ENCODE results near the gene ZNF30. TPM values are rescaled to one million over a fixed set of nuclear protein-coding genes. Genes with fewer than 3 reads are reported as not detected.

The ZNF30 gene
- total and polyA plus RNA-seq, 2 donors (not counting 1 experiment from before 2014, with no cell fraction given), result 2.7 to 4.3 TPM

- H3K27ac ChIP-seq (ENCODE audit: insufficient read depth, low read length), result no peak overlapping the region
- H4K20me1 ChIP-seq (ENCODE audit: control insufficient read depth, extremely low read depth, insufficient read depth, low read length), result no peaks in the 10 kb centered on the region
- H3K4me1 ChIP-seq (ENCODE audit: control insufficient read depth, extremely low read depth, insufficient read depth, low read length), result peaks cover 9% of the 10 kb centered on the region
- no peak overlapping the region for H2AFZ ChIP-seq (ENCODE audit: low read length)
- H3K9ac ChIP-seq (ENCODE audit: insufficient read depth, low read length), result no peak overlapping the region
- no peak for DNase-seq (ENCODE audit: low read depth in 2 of 2)
- H3K4me3 ChIP-seq (replicated peaks in 1 of 4; ENCODE audit: control extremely low read depth in 1 of 4, insufficient read depth in 1 of 4, low read depth in 3 of 4, low read length in 4 of 4), result no peak overlapping the region
- no peak overlapping the region for H3K4me2 ChIP-seq (ENCODE audit: extremely low read depth, insufficient read depth, low read length)
- H3K36me3 ChIP-seq (ENCODE audit: control insufficient read depth, insufficient read depth, low read length), result peaks cover 14% of the 10 kb centered on the region
- peaks cover 2% of the 10 kb centered on the region for H3K79me2 ChIP-seq (ENCODE audit: control insufficient read depth, insufficient read depth, low read length)
- peaks cover 14% of the 10 kb centered on the region for H3K9me3 ChIP-seq (ENCODE audit: control insufficient read depth, insufficient read depth, low read depth, low read length)
- TF ChIP-seq EZH2 (IDR thresholded peaks at IDR 0.05; ENCODE audit: low read length, missing control alignments) (no peak), CTCF (conservative IDR thresholded peaks at IDR 0.05 in 1 of 2, IDR thresholded peaks at IDR 0.05 in 1 of 2; ENCODE audit: low read depth in 1 of 2, low read length in 2 of 2) (no peak)
- no peaks in the 10 kb centered on the region for H3K27me3 ChIP-seq (ENCODE audit: control insufficient read depth, insufficient read depth, low read length)
Observed at GRCh38 chr19:34959021-34959420, 32.3 kb downstream of the ZNF30 start.

DNA sequence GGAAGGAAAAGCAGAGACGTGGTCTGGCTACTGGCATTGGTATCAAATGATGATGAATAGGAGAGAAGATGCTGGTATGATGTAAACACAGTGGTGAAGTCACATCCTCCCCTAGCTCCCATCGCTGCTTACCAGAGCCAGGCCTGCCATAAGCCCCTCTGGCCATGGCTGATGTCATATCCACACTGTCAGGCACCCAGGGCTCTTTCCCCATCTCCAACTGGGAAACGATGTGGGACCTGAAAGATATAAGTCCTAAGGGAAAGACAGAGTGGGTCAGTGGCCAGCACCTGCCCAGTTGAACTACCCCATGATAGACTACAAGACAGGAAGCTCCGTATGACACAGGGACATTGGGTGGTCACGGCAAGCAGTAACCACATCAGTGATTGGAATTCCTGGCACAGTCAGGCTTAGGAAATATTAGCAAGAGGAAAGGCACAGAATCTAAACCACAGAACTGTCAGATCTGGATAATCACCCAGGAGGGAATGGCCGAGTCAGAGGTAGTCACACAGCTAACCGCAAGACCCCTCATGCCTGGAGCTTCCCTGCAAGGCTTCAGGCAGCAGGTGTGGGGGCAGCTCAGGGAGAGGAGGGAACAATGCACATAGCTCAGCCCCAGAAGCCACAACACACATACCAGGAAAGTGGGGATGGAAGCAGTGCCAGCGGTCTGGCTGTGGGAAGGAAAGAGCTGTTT lies 33.6 kb downstream of the ZNF30 start:
- no peaks in the 10 kb centered on the region for H4K20me1 ChIP-seq (ENCODE audit: control insufficient read depth, extremely low read depth, insufficient read depth, low read length)
- DNase-seq (ENCODE audit: low read depth in 2 of 2), result peak in 1 of 2 donors; percentile 94
- H3K36me3 ChIP-seq (ENCODE audit: control insufficient read depth, insufficient read depth, low read length), result peaks cover 14% of the 10 kb centered on the region
- TF ChIP-seq CTCF (conservative IDR thresholded peaks at IDR 0.05 in 1 of 2, IDR thresholded peaks at IDR 0.05 in 1 of 2; ENCODE audit: low read depth in 1 of 2, low read length in 2 of 2) (no peak), EZH2 (IDR thresholded peaks at IDR 0.05; ENCODE audit: low read length, missing control alignments) (no peak)
- H2AFZ ChIP-seq (ENCODE audit: low read length), result no peak overlapping the region
- no peak overlapping the region for H3K27ac ChIP-seq (ENCODE audit: insufficient read depth, low read length)
- H3K27me3 ChIP-seq (ENCODE audit: control insufficient read depth, insufficient read depth, low read length), result no peaks in the 10 kb centered on the region
- no peak overlapping the region for H3K4me2 ChIP-seq (ENCODE audit: extremely low read depth, insufficient read depth, low read length)
- H3K79me2 ChIP-seq (ENCODE audit: control insufficient read depth, insufficient read depth, low read length), result peaks cover 2% of the 10 kb centered on the region
- H3K9ac ChIP-seq (ENCODE audit: insufficient read depth, low read length), result no peak overlapping the region
- no peak overlapping the region for H3K4me3 ChIP-seq (replicated peaks in 1 of 4; ENCODE audit: control extremely low read depth in 1 of 4, insufficient read depth in 1 of 4, low read depth in 3 of 4, low read length in 4 of 4)
- H3K9me3 ChIP-seq (ENCODE audit: control insufficient read depth, insufficient read depth, low read depth, low read length), result peaks cover 14% of the 10 kb centered on the region
- peaks cover 9% of the 10 kb centered on the region for H3K4me1 ChIP-seq (ENCODE audit: control insufficient read depth, extremely low read depth, insufficient read depth, low read length)

DNA sequence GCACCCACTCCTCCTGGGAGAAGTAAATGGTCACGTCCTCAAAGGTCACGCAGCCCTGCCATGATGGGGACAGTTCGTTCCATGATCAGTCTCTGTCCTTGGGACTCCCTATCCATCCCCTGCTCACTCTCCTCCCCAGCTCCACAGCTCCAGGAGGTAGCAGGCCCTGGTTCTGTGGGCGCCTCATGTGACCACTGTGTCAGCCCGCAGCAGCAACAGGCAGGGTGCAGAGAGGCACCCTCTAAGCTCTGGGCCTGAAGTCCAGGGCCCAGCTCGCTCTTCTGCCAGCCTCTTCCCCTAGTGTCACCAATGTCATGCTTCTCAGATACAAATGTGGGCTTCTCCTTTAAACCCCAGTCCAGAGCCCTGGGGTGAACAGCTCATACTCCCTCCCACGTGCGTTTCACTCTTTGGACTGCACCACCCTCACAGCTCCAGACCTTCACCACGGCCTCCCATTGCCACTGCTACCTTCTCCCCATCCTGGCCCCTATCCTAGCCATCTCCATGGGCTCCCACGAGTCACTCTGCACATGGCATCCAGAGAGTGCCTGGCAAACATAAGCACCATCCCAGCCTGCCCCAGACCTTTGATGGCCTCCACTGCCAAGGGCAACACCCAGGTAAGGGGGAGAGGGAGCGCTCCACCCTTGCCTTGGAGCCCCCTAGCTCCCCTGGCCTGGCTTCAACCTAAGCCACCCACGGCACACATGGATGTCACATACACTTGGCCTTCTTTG lies 34.4 kb downstream of the ZNF30 start:
- H3K4me1 ChIP-seq (ENCODE audit: control insufficient read depth, extremely low read depth, insufficient read depth, low read length), result peaks cover 9% of the 10 kb centered on the region
- no peak overlapping the region for H3K4me3 ChIP-seq (replicated peaks in 1 of 4; ENCODE audit: control extremely low read depth in 1 of 4, insufficient read depth in 1 of 4, low read depth in 3 of 4, low read length in 4 of 4)
- H3K27me3 ChIP-seq (ENCODE audit: control insufficient read depth, insufficient read depth, low read length), result no peaks in the 10 kb centered on the region
- DNase-seq (ENCODE audit: low read depth in 2 of 2), result no peak
- H3K36me3 ChIP-seq (ENCODE audit: control insufficient read depth, insufficient read depth, low read length), result peaks cover 14% of the 10 kb centered on the region
- H4K20me1 ChIP-seq (ENCODE audit: control insufficient read depth, extremely low read depth, insufficient read depth, low read length), result no peaks in the 10 kb centered on the region
- no peak overlapping the region for H3K27ac ChIP-seq (ENCODE audit: insufficient read depth, low read length)
- no peak overlapping the region for H3K4me2 ChIP-seq (ENCODE audit: extremely low read depth, insufficient read depth, low read length)
- TF ChIP-seq EZH2 (IDR thresholded peaks at IDR 0.05; ENCODE audit: low read length, missing control alignments), result no peak
- H3K9me3 ChIP-seq (ENCODE audit: control insufficient read depth, insufficient read depth, low read depth, low read length), result peaks cover 14% of the 10 kb centered on the region
- peaks cover 2% of the 10 kb centered on the region for H3K79me2 ChIP-seq (ENCODE audit: control insufficient read depth, insufficient read depth, low read length)
- H2AFZ ChIP-seq (ENCODE audit: low read length), result no peak overlapping the region
- no peak overlapping the region for H3K9ac ChIP-seq (ENCODE audit: insufficient read depth, low read length)
